ENCODE results near the gene PON3. TPM values are rescaled to one million over a fixed set of nuclear protein-coding genes. Genes with fewer than 3 reads are reported as not detected.

The PON3 gene
- total and polyA plus RNA-seq, 2 of the 4 experiments (the other 2 are of a cell fraction): not detected

DNA sequence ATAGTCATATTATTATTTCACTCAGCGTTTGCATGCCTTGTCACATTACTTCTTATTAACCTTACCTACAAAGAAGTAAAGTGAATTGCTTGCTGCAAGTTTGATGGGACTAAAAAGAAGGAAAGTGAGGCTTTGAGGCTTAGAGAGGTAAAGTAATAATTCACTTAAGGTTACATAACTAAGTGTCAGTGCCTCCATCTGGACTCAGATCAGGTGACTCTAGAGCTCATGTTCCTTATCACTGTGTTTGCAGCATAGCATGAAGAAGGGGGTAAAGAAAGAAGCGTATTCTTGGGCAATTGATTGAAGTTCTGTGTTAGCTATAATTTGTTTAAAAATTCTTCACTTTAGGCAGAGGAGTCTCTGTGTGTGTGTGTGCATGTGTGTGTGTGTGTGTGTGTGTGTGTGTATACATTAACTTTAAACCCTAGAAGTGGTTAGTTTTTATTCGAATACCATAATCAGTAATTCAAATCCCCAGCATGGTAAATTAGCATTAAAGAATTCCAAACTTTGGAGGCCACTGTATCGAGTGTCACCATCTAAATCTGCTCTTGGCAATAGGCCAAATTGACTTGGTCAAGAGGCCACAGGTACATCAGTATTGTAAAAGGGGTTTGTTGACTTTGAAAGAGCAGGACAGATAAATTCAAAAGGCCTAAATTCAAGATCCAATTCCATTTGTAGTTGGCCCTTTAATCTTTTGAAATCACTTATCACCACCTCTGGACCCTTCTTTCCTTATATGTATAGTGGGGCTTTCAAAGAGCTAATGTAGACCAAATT, 2.2 kb upstream of the PON3 start:
- ATAC-seq (ENCODE audit: low read depth): no peak

More for the DNA sequence above, 2.2 kb upstream of the PON3 start:
- H3K36me3 ChIP-seq (ENCODE audit: control insufficient read depth, insufficient read depth, low read length): no peaks in the 10 kb centered on the region
- no peak overlapping the region for H2BK15ac ChIP-seq (ENCODE audit: low read depth, low read length)
- H2BK5ac ChIP-seq (ENCODE audit: low read depth, low read length, poor library complexity, severe bottlenecking): no peak overlapping the region
- no peak overlapping the region for H3K27ac ChIP-seq (ENCODE audit: insufficient read depth, low read length)
- H3K9me3 ChIP-seq (ENCODE audit: control insufficient read depth, insufficient read depth, low read length): no peaks in the 10 kb centered on the region
- DNase-seq: no peak
- H3K4ac ChIP-seq (ENCODE audit: low read depth, low read length): no peak overlapping the region
- H3K23ac ChIP-seq (ENCODE audit: low read depth, low read length): no peak overlapping the region
- WGBS, 2 experiments (ENCODE audit: extremely low coverage in 2 of 2, insufficient read length in 1 of 2): no CpG with 5 or more reads among the region's 4 CpGs
- ChIA-PET CTCF (no interaction called here), POLR2A (ENCODE audit: unreplicated experiment) (no interaction called here)
- H3K27me3 ChIP-seq (ENCODE audit: control insufficient read depth, insufficient read depth, low read length): peaks cover 4% of the 10 kb centered on the region
- H3K18ac ChIP-seq (ENCODE audit: low read depth, low read length): no peak overlapping the region
- no TSS peak for BruUV-seq (replicated peaks)
- H3K56ac ChIP-seq (ENCODE audit: extremely low read depth, insufficient read depth, low read length): no peak overlapping the region
- dilution Hi-C loops (cut with HindIII; ENCODE audit: low sequenced_read_pairs, unreplicated experiment) (no loop called here), in situ Hi-C loops (cut with MboI; ENCODE audit: low sequenced_read_pairs) (no loop called here), intact Hi-C loops (cut with micrococcal nuclease) (no loop called here)
- H2BK120ac ChIP-seq (ENCODE audit: low read depth, low read length): no peak overlapping the region
- no peak overlapping the region for H3K14ac ChIP-seq (replicated peaks; ENCODE audit: low read depth, low read length)
- H4K91ac ChIP-seq (ENCODE audit: insufficient read depth, low read depth, low read length): no peak overlapping the region
- no peaks in the 10 kb centered on the region for H3K79me1 ChIP-seq (ENCODE audit: low read depth in 1 of 2, low read length in 2 of 2)
- no peak overlapping the region for H3K9ac ChIP-seq (ENCODE audit: low read depth, low read length)
- H3K4me3 ChIP-seq (ENCODE audit: insufficient read depth, low read depth, low read length): no peak overlapping the region
- H4K20me1 ChIP-seq (ENCODE audit: insufficient read depth, low read length): no peaks in the 10 kb centered on the region
- H2AFZ ChIP-seq (replicated peaks; ENCODE audit: low read length, poor library complexity): no peak overlapping the region
- H3K9me1 ChIP-seq (ENCODE audit: insufficient read depth, low read length): no peaks in the 10 kb centered on the region
- H4K5ac ChIP-seq (ENCODE audit: low read depth, low read length): no peak overlapping the region
- H3K4me1 ChIP-seq (ENCODE audit: control insufficient read depth, insufficient read depth, low read length): no peaks in the 10 kb centered on the region
- H4K8ac ChIP-seq (ENCODE audit: low read depth in 2 of 2, low read length in 2 of 2): no peak overlapping the region
- H2AK5ac ChIP-seq (ENCODE audit: low read depth, low read length): no peak overlapping the region
- H2BK20ac ChIP-seq (ENCODE audit: low read depth, low read length): no peak overlapping the region
- H3K4me2 ChIP-seq (ENCODE audit: low read depth, low read length): no peak overlapping the region
- H2AK9ac ChIP-seq (replicated peaks; ENCODE audit: low read depth, low read length, poor library complexity): no peak overlapping the region
- TF ChIP-seq CHD1 (IDR thresholded peaks at IDR 0.05; ENCODE audit: low read depth, low read length) (no peak), NFE2L2 (IDR thresholded peaks at IDR 0.05; ENCODE audit: low read depth, low read length) (no peak), MAFK (IDR thresholded peaks at IDR 0.05; ENCODE audit: low read depth, low read length) (no peak), RFX5 (IDR thresholded peaks at IDR 0.05; ENCODE audit: low read depth, low read length) (no peak), RAD21 (IDR thresholded peaks at IDR 0.05; ENCODE audit: low read length) (no peak)
- TF ChIP-seq, protein P1, sequence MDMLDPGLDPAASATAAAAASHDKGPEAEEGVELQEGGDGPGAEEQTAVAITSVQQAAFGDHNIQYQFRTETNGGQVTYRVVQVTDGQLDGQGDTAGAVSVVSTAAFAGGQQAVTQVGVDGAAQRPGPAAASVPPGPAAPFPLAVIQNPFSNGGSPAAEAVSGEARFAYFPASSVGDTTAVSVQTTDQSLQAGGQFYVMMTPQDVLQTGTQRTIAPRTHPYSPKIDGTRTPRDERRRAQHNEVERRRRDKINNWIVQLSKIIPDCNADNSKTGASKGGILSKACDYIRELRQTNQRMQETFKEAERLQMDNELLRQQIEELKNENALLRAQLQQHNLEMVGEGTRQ (IDR thresholded peaks at IDR 0.05; ENCODE audit: low read depth, low read length): no peak
- TF ChIP-seq, protein P2, sequence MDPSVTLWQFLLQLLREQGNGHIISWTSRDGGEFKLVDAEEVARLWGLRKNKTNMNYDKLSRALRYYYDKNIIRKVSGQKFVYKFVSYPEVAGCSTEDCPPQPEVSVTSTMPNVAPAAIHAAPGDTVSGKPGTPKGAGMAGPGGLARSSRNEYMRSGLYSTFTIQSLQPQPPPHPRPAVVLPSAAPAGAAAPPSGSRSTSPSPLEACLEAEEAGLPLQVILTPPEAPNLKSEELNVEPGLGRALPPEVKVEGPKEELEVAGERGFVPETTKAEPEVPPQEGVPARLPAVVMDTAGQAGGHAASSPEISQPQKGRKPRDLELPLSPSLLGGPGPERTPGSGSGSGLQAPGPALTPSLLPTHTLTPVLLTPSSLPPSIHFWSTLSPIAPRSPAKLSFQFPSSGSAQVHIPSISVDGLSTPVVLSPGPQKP (IDR thresholded peaks at IDR 0.05; ENCODE audit: borderline replicate concordance, low read depth, low read length): no peak

Measured in IMR-90 (cell line).